Activated CD8-positive, alpha-beta memory T cell treated with anti-CD3 and anti-CD28 coated beads, Interleukin-2, amount 10 ng/mL, durations not matched to agents 7 days and 5 days (primary cell): ENCODE results near the gene DLG2. TPM values are rescaled to one million over a fixed set of nuclear protein-coding genes. Genes with fewer than 3 reads are reported as not detected.
"Not testable (repeated sequence)": the region's sequence is repeated elsewhere in the genome, so short reads cannot be mapped to it uniquely, and the experiment has no call there.

ENCODE experiments used
- ATAC-seq: fragments of 150-1000 bp; cut with Tn5 transposase; one replicate; pipeline ENCODE4 v1.10.0; 2021; ENCODE audit warnings: moderate library complexity
- CTCF ChIA-PET: fragments of 350-600 bp; sonication (Branson Sonifier 250); formaldehyde crosslinking; loops from one replicate; lab custom pipeline; 2021; ENCODE audit warnings: antibody characterized with exemption; lab: Charles Lee
- DNase-seq: peaks from one replicate; pipeline ENCODE4 v3.0.0-alpha.2; 2020
- H3K27ac Mint-ChIP-seq: one replicate; pipeline ENCODE4 v1.8.0; 2021; ENCODE audit warnings: mild to moderate bottlenecking, mixed read lengths
- H3K27me3 Mint-ChIP-seq: one replicate; pipeline ENCODE4 v1.8.0; 2021; ENCODE audit warnings: mixed read lengths
- H3K36me3 Mint-ChIP-seq: one replicate; pipeline ENCODE4 v1.8.0; 2021; ENCODE audit warnings: mild to moderate bottlenecking, mixed read lengths
- H3K4me1 Mint-ChIP-seq: one replicate; pipeline ENCODE4 v1.8.0; 2021; ENCODE audit warnings: mixed read lengths
- H3K4me3 Mint-ChIP-seq: one replicate; pipeline ENCODE4 v1.8.0; 2021; ENCODE audit warnings: mild to moderate bottlenecking, moderate library complexity, mixed read lengths
- H3K9me3 Mint-ChIP-seq: one replicate; pipeline ENCODE4 v1.8.0; 2022; ENCODE audit warnings: low read depth, mixed read lengths
- total RNA-seq, 2 experiments: library from RNA; stranded (reverse); gene quantifications; one replicate each; pipeline ENCODE4 v1.2.3, GENCODE V29; 2021

Gene DLG2
- total RNA-seq, 2 experiments from 2014 or later, result 1.4 to 2.1 TPM

DNA sequence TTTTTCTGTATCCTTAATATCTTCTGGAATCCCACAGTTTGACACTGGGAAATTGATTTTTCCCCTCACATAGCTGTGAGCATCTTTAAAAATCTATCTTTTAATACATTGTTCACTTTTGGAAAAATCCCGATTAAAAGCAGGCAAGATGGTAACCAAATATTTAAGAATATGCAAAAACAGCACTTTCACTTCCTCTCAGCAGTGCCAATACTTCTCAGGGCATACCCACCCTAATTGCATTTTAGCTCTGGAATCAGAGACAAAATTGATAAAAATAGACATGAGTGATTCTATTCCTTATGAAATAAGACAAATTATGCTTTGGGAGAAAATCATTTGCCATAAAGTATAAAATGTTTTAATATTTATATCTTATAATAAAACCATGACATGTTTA, 2172.5 kb downstream of the DLG2 start:
- H3K27ac Mint-ChIP-seq, result no peak overlapping the region
- no peaks in the 10 kb centered on the region for H3K36me3 Mint-ChIP-seq
- no peak overlapping the region for H3K4me3 Mint-ChIP-seq
- no peaks in the 10 kb centered on the region for H3K9me3 Mint-ChIP-seq
- peaks cover 4% of the 10 kb centered on the region for H3K27me3 Mint-ChIP-seq
- no peak for DNase-seq
- no peaks in the 10 kb centered on the region for H3K4me1 Mint-ChIP-seq
- CTCF ChIA-PET, result no interaction called here
- ATAC-seq, result no peak

DNA sequence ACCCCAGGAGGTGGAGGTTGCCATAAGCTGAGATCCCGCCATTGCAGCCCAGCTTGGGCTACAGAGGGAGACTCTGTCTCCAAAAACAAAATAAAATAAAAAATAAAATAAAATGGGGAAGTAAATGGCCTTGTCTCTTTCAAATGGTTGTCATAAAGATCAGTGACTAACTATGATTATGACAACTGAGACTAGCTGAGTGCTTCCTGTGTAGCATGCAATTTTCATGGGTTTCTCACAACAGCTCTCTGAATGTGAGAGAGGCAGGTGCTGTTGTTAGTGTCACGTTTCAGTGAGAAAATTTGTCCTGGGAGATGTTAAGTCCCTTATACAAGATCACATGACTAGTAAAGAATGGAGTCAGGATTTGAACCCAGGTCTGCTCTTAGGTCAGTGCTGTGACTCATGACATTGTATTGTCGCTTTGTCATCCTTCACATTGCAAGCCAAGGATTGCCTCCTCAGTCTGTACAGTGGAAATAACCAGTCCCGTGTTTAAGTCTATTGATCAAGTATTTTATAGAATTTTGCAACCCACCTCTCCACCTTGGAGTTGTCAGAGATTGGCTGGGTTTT, 2177.7 kb downstream of the DLG2 start:
- ATAC-seq (no peak), DNase-seq (no peak)
- CTCF ChIA-PET, result no interaction called here
- Mint-ChIP-seq H3K27me3 (no peaks in the 10 kb centered on the region), H3K27ac (no peak overlapping the region), H3K4me3 (no peak overlapping the region), H3K4me1 (no peaks in the 10 kb centered on the region), H3K36me3 (no peaks in the 10 kb centered on the region), H3K9me3 (no peaks in the 10 kb centered on the region)

DNA sequence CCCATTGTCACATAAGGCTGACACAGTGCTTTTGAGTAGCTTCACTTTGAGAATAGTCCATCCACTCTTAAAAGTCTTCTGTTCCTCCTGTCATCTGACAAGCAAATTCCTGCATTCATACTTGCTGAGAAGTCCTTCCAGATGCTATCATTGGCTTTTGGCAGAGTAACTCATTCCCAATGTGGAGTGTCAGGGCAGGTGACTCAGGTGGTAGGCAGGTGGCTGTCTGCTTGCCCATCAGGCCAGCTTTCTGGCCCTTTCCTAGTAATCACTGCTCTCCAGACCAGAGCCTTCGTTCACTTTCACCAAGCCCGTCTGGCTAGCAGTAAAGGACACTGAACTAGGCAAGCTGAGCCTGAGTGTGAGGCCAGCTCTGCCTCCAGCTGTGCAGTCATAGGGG, 2178.5 kb downstream of the DLG2 start:
- H3K9me3 Mint-ChIP-seq, result no peaks in the 10 kb centered on the region
- CTCF ChIA-PET, result no interaction called here
- H3K4me3 Mint-ChIP-seq, result no peak overlapping the region
- no peaks in the 10 kb centered on the region for H3K4me1 Mint-ChIP-seq
- H3K27me3 Mint-ChIP-seq, result no peaks in the 10 kb centered on the region
- no peak overlapping the region for H3K27ac Mint-ChIP-seq
- no peaks in the 10 kb centered on the region for H3K36me3 Mint-ChIP-seq
- no peak for ATAC-seq
- no peak for DNase-seq

DNA sequence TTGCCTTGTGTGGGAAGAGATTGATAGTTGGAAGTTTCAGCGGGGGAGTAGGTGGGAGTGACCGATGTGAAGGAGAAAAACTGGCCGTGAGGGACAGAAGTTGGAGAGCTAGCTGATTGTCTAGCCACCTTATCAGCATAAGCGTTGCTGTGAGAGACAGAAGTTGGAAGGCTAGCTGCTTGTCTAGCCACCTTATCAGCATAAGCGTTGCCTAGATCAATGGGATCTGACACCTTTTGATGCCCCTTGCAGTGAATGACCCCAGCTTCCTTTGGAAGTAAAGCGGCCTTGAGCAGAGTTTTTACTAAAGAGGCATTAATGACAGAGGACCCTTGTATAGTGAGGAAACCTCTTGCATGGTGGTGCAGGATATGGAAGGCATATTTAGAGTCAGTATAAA, 2183.3 kb downstream of the DLG2 start:
- H3K27ac Mint-ChIP-seq, H3K27me3 Mint-ChIP-seq, ATAC-seq, DNase-seq, CTCF ChIA-PET, H3K4me3 Mint-ChIP-seq, H3K9me3 Mint-ChIP-seq, H3K36me3 Mint-ChIP-seq, H3K4me1 Mint-ChIP-seq: not testable (repeated sequence)

DNA sequence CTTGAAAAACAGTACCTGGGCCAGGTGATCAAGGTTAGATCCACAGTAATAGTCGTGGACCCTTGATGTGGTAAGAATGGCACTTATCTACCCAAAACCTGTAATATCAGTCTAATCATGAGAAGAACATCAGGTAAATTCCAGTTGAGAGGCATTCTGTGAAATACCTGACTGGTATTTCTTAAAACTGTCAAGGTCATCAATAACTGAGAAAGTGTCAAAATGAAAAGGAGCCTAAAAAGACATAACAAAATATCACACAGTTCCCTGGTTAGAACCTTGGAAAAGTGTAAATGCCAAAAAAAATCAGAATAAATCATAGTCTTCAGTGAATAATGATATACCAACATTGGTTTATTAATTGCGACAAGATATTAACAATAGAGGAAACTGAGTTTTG, 2185.5 kb downstream of the DLG2 start:
- Mint-ChIP-seq H3K9me3 (no peaks in the 10 kb centered on the region), H3K4me3 (no peak overlapping the region), H3K27me3 (no peaks in the 10 kb centered on the region), H3K4me1 (no peaks in the 10 kb centered on the region), H3K36me3 (no peaks in the 10 kb centered on the region), H3K27ac (no peak overlapping the region)
- DNase-seq (no peak), ATAC-seq (no peak)
- CTCF ChIA-PET, result no interaction called here

DNA sequence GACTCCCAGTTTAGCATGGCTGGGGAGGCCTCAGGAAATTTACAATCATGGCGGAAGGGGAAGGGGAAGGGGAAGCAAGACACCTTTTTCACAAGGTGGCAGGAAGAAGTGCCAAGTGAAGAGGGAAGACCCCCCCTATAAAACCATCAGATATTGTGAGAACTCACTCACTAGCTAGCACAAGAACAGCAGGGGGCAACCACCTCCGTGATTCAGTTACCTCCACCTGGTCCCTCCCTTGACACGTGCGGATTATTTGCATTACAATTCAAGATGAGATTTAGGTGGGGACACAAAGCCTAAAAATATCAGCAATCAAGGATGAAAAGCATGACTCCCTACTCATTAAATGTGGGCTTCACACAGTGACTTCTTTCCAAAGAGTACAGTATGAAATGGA, 2186.0 kb downstream of the DLG2 start:
- ATAC-seq (no peak), DNase-seq (no peak)
- CTCF ChIA-PET, result no interaction called here
- Mint-ChIP-seq H3K27me3 (no peaks in the 10 kb centered on the region), H3K36me3 (no peaks in the 10 kb centered on the region), H3K4me3 (no peak overlapping the region), H3K4me1 (no peaks in the 10 kb centered on the region), H3K9me3 (no peaks in the 10 kb centered on the region), H3K27ac (no peak overlapping the region)

DNA sequence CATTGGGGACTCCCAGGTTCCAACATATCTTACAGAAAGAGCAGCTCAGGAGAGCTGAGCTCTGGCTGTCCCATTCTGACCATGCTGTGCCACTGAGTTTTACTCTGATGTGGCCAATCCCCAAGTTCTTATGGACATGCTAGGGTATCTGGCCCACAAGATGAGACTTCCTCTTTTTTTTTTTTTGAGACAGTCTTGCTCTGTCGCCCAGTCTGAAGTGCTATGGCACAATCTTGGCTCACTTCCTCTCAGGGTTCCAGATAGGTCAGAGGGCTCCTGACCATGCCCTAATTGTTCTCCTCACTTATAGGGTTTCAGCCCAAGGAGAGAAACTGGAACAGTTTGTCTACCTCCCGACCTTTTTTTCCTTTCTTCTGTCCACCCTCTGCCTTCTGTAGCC, 2188.7 kb downstream of the DLG2 start:
- no peak overlapping the region for H3K4me3 Mint-ChIP-seq
- DNase-seq (no peak), ATAC-seq (no peak)
- H3K4me1 Mint-ChIP-seq, result no peaks in the 10 kb centered on the region
- CTCF ChIA-PET, result interaction anchor here (1.2 kb wide), 1 partner anchor 146 kb away, joined by 3 read pairs; no protein-coding TSS in a partner anchor
- no peaks in the 10 kb centered on the region for H3K36me3 Mint-ChIP-seq
- H3K27ac Mint-ChIP-seq, result no peak overlapping the region
- H3K9me3 Mint-ChIP-seq, result no peaks in the 10 kb centered on the region
- H3K27me3 Mint-ChIP-seq, result no peaks in the 10 kb centered on the region

DNA sequence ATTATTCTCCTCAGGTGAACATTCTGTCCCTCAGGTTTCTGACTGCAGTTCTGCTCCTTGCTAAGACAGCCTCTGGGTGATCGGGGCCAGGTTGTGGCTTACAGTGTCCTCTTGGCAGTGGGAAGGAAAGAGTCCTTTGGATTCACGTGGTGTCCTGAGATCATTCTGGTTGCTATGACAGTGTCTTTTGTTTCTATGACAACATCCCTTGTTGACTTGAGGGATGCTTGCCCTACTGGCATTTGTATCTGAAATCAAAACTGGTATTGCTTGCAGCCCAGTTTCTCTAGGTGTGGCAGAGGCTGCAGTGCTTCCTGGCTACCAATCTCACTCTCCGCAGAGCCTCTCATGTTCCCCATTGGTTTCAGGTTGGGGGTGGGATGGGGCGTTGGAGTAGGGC, 2189.2 kb downstream of the DLG2 start:
- Mint-ChIP-seq H3K9me3 (no peaks in the 10 kb centered on the region), H3K27me3 (no peaks in the 10 kb centered on the region), H3K4me3 (no peak overlapping the region), H3K4me1 (no peaks in the 10 kb centered on the region), H3K27ac (no peak overlapping the region), H3K36me3 (no peaks in the 10 kb centered on the region)
- CTCF ChIA-PET, result interaction anchor here (1.2 kb wide), 1 partner anchor 145 kb away, joined by 3 read pairs; no protein-coding TSS in a partner anchor
- DNase-seq, result no peak
- no peak for ATAC-seq

DNA sequence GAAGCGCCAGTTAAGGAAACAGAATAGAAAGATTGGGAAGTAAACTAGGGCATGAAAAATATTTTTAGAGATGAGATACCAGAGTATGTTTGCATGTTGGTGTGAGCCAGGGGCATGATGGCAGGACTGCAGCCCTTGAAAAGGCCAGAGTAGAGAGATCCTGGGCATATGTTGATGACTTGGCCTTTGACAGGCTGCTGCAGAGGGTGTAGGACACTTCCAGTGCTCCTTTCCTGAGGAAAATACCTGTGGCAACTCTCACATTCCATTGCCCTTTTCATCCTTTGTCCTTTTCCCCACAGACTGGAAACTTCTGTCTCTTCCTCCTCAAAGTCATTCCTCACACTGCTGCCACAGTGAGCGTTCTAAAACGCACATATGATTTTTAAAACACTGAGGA, 2190.3 kb downstream of the DLG2 start:
- no peak overlapping the region for H3K27ac Mint-ChIP-seq
- ATAC-seq (no peak), DNase-seq (no peak)
- H3K4me1 Mint-ChIP-seq, result no peaks in the 10 kb centered on the region
- CTCF ChIA-PET, result no interaction called here
- no peaks in the 10 kb centered on the region for H3K36me3 Mint-ChIP-seq
- no peaks in the 10 kb centered on the region for H3K27me3 Mint-ChIP-seq
- no peak overlapping the region for H3K4me3 Mint-ChIP-seq
- no peaks in the 10 kb centered on the region for H3K9me3 Mint-ChIP-seq

DNA sequence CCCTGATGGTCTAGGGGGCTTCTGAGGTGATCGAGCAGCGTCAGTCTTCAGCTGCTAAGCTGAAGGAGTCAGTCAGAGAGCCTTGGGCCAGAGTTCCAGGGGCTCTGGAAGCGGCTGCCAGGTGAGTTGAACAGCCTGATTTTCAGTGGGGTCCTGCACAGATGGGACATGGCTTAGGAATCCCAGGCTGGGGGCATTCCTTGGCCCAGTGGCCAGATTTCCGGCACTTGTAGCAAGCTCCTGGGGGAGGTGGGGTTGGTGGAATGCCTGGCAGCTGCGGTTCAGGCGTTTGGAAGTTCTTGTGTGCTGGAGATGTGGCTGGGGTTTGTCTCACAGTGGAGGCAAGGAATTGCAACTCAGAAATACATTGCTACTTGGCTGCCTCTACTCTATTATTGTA, 2192.3 kb downstream of the DLG2 start:
- H3K4me3 Mint-ChIP-seq, ATAC-seq, DNase-seq, CTCF ChIA-PET, H3K27me3 Mint-ChIP-seq, H3K9me3 Mint-ChIP-seq, H3K27ac Mint-ChIP-seq, H3K4me1 Mint-ChIP-seq, H3K36me3 Mint-ChIP-seq: not testable (repeated sequence)

DNA sequence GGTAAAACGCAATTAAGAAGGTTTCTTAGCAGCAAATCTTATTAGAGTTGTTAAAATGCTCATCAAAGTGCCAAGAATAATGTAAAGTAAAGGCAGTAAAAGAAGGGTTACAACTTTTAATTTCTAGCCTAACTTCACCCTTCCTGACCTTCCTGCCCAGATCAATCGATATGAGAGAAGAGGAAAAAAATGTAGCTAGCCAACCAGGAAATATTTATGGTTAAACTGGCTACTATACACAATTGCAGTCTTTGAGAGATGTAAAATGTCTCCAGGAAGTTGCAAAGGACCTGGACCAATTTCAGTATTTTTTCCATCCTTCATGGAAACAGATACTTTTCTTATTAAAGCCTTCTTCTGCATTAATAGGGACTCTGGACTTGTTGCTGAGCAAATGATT, 2199.2 kb downstream of the DLG2 start:
- Mint-ChIP-seq H3K4me3 (no peak overlapping the region), H3K27ac (no peak overlapping the region), H3K9me3 (peaks cover 2% of the 10 kb centered on the region), H3K4me1 (no peaks in the 10 kb centered on the region), H3K36me3 (no peaks in the 10 kb centered on the region), H3K27me3 (no peaks in the 10 kb centered on the region)
- CTCF ChIA-PET, result no interaction called here
- no peak for ATAC-seq
- no peak for DNase-seq

DNA sequence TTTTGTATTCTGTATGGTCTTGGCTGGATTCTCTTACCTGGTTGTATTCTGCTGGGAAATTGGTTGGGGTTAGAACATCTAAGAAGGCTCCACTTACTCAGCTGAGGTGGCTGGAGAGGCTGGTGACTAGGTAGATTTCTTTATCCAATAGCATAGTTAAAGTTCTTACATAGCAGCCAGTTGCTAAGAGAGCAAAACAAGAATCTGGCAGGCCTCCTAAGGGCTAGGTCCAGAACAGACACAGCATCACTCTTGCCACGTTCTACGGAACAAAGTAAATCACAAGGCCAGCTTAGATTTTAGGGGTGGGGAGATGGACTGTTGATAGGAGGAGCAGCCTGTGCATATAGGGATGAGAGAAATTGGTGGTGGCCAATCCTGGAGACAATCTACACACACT, 2199.6 kb downstream of the DLG2 start:
- peaks cover 5% of the 10 kb centered on the region for H3K9me3 Mint-ChIP-seq
- DNase-seq, result no peak

DNA sequence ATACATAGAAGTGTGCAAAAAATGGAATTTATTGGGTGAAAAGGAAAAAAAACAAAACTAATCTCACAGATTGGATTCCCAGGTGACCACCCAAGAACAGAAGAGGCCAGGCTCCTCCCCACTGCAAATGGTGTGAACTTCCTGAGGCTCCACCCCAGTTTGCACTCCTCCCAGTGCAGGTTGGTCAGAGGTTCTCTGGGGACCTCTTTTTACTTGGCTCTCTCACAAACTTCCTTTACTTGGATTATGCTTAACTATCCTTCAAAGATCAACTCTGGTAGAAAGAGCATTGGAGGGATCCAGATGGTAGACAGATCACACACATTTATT, 2202.0 kb downstream of the DLG2 start:
- CTCF ChIA-PET, result no interaction called here
- H3K27ac Mint-ChIP-seq, result no peak overlapping the region

More for the DNA sequence above, 2199.6 kb downstream of the DLG2 start:
- Mint-ChIP-seq H3K4me3 (no peak overlapping the region), H3K27ac (no peak overlapping the region), H3K4me1 (no peaks in the 10 kb centered on the region), H3K36me3 (no peaks in the 10 kb centered on the region), H3K27me3 (no peaks in the 10 kb centered on the region)
- no peak for ATAC-seq
- CTCF ChIA-PET, result no interaction called here

DNA sequence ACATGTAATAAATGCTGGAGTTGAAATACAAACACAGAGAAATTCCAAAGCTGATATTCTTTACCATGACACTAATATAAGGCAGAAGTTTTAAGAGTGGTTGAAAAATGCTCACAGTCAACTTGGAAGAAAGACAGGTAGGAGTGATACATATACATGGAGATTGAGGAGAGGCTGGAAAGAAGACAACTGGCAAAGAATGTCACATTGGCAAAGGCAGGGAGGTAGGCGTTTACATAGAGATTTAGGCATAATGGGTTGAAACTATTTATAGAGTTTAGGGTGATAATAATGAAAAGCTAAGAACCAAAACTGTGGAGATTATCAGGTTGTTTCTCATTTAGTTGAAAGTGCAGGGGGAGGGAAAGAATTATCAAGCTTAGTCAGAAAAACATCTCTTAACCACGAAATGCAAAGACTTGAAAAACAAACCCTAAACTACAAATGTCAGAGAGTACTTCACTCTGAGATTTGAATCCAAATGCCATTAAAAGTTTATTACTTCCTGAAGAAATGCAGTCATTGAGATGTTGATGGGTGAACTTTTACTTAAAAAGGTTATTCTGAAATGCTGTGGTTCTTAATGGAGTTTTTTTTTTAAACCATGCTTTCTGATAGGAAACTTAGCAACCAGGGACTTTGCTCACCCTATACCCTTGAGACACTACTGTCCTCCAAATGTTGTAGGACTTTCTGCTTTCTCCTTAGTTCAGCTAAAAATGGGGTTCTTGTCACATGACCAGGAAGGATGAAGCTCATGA, 2202.6 kb downstream of the DLG2 start:
- Mint-ChIP-seq H3K36me3 (no peaks in the 10 kb centered on the region), H3K27me3 (no peaks in the 10 kb centered on the region), H3K4me1 (no peaks in the 10 kb centered on the region), H3K9me3 (peaks cover 10% of the 10 kb centered on the region), H3K27ac (no peak overlapping the region), H3K4me3 (no peak overlapping the region)
- CTCF ChIA-PET, result no interaction called here
- DNase-seq, result no peak
- no peak for ATAC-seq

More for the DNA sequence above, 2202.0 kb downstream of the DLG2 start:
- Mint-ChIP-seq H3K36me3 (no peaks in the 10 kb centered on the region), H3K4me3 (no peak overlapping the region), H3K27me3 (no peaks in the 10 kb centered on the region), H3K4me1 (no peaks in the 10 kb centered on the region), H3K9me3 (peaks cover 10% of the 10 kb centered on the region)
- DNase-seq, result no peak
- no peak for ATAC-seq
